Ovary (tissue), 3 donors: ENCODE measurements around the gene DACH1.

Experiments used
- POLR2A ChIP-seq: fragments of 450-650 bp; IDR thresholded peaks from one replicate; pipeline ENCODE4 v1.6.1; 2017; ENCODE audit warnings: antibody characterized with exemption, mild to moderate bottlenecking, moderate library complexity
- TF ChIP-seq, protein P1 (sequence below), 3 donors: fragments of 450-650 bp in 2 of 3; fragments of 200-600 bp in 1 of 3; IDR thresholded peaks; one replicate each; pipeline versions ENCODE4 v1.5.1 to v1.8.0; 2016 to 2022; ENCODE audit warnings: antibody characterized with exemption in 3 of 3, mild to moderate bottlenecking in 1 of 3
- donor health status: DM: no; HTN: no; CAD: no.

DNA sequence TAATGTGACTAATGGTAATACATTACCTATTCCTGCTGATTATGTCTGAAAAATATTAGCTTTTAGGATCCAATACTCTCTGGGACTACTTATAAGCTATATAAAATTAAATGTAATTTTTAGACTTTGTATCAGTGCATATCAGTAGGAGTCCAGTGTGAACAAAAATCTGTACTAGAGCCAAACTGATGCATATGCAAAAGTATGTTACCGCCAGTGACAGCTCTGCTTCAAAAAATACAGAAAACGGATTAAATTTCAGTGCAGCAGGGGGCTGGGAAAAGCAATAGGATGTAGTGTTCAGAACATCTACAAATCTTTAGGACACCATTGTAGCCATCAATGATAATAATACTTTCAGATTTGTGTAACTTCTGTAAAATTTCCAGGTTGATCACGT lies 385.5 kb downstream of the DACH1 start:
- TF ChIP-seq, protein P1, sequence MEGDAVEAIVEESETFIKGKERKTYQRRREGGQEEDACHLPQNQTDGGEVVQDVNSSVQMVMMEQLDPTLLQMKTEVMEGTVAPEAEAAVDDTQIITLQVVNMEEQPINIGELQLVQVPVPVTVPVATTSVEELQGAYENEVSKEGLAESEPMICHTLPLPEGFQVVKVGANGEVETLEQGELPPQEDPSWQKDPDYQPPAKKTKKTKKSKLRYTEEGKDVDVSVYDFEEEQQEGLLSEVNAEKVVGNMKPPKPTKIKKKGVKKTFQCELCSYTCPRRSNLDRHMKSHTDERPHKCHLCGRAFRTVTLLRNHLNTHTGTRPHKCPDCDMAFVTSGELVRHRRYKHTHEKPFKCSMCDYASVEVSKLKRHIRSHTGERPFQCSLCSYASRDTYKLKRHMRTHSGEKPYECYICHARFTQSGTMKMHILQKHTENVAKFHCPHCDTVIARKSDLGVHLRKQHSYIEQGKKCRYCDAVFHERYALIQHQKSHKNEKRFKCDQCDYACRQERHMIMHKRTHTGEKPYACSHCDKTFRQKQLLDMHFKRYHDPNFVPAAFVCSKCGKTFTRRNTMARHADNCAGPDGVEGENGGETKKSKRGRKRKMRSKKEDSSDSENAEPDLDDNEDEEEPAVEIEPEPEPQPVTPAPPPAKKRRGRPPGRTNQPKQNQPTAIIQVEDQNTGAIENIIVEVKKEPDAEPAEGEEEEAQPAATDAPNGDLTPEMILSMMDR (IDR thresholded peaks at IDR 0.05): no peak
- no peak for TF ChIP-seq POLR2A
